Panc1 (cell line): ENCODE data around the gene UBE2Q1. TPM values are rescaled to one million over a fixed set of nuclear protein-coding genes. Genes with fewer than 3 reads are reported as not detected.

ENCODE experiments used
- ATAC-seq: fragments of 200-7000 bp; cut with Tn5 transposase; 2 replicates; pipeline ENCODE4 v1.9.1; 2020; ENCODE audit warnings: mild to moderate bottlenecking, moderate library complexity
- BruUV-seq: library from RNA; stranded (reverse); fragments of 400-500 nt; replicated peaks from 2 replicates; lab custom pipeline; 2021; lab: Mats Ljungman, UMichigan
- CTCF ChIA-PET: fragments of 300-600 bp; sonication (Branson Sonifier 250); formaldehyde crosslinking; loops from one replicate; lab custom pipeline; 2022; ENCODE audit warnings: antibody characterized with exemption; lab: Charles Lee
- POLR2A ChIA-PET: fragments of 300-600 bp; sonication (Branson Sonifier 250); formaldehyde crosslinking; loops from one replicate; lab custom pipeline; 2022; ENCODE audit warnings: antibody characterized with exemption; lab: Charles Lee
- DNase-seq: peaks from one replicate; pipeline ENCODE4 v3.0.0-alpha.2; 2010; ENCODE audit warnings: low read depth, low spot score
- H3K27ac ChIP-seq: 2 replicates; pipeline ENCODE4 v1.5.1; 2011; ENCODE audit warnings: mild to moderate bottlenecking, low read length, inconsistent platforms
- H3K27me3 ChIP-seq: fragments of 200-500 bp; sonication (Bioruptor generic); 2 replicates; pipeline ENCODE4 v1.6.0; 2014; ENCODE audit warnings: low read length, inconsistent platforms; ENCODE audit not compliant: control insufficient read depth, insufficient read depth
- H3K36me3 ChIP-seq: fragments of 200-500 bp; sonication (Bioruptor generic); 2 replicates; pipeline ENCODE4 v1.5.1; 2014; ENCODE audit warnings: inconsistent platforms, mild to moderate bottlenecking, low read length, moderate library complexity; ENCODE audit not compliant: control insufficient read depth, insufficient read depth
- H3K4me1 ChIP-seq: 2 replicates; pipeline ENCODE4 v1.5.1; 2011; ENCODE audit warnings: inconsistent platforms, mild to moderate bottlenecking, low read length, moderate library complexity; ENCODE audit not compliant: control insufficient read depth, insufficient read depth
- H3K4me3 ChIP-seq, 2 experiments: 2 replicates each; pipeline ENCODE4 v1.5.1; 2011 to 2012; ENCODE audit warnings: low read depth in 2 of 2, low read length in 2 of 2, mild to moderate bottlenecking in 2 of 2, inconsistent platforms in 1 of 2, moderate library complexity in 1 of 2
- H3K9me3 ChIP-seq: fragments of 200-500 bp; sonication (Bioruptor generic); 2 replicates; pipeline ENCODE4 v1.5.1; 2014; ENCODE audit warnings: low read depth, mild to moderate bottlenecking, inconsistent platforms, low read length, moderate library complexity; ENCODE audit not compliant: control insufficient read depth, insufficient read depth
- POLR2AphosphoS5 ChIP-seq: IDR thresholded peaks from 2 replicates; pipeline ENCODE4 v1.6.1; 2012; ENCODE audit warnings: mild to moderate bottlenecking, low read depth, low read length, moderate library complexity
- SIN3A ChIP-seq: IDR thresholded peaks from 2 replicates; pipeline ENCODE4 v1.6.1; 2012; ENCODE audit warnings: low read depth, mild to moderate bottlenecking, low read length, moderate library complexity, borderline replicate concordance; ENCODE audit not compliant: insufficient read depth
- TCF7L2 ChIP-seq: IDR thresholded peaks from 2 replicates; pipeline ENCODE4 v1.6.1; 2011; ENCODE audit warnings: mild to moderate bottlenecking, low read depth, low read length, inconsistent platforms
- in situ Hi-C: cut with HindIII; loops from 2 replicates; pipeline ENCODE4 v1.10.0; 2016; ENCODE audit warnings: low sequenced_read_pairs, low pct_unique_long_range_greater_than_20kb
- intact Hi-C: fragments of 100-400 bp; cut with micrococcal nuclease; formaldehyde crosslinking; loops from one replicate; pipeline ENCODE4 v1.10.0; 2022; ENCODE audit not compliant: unreplicated experiment
- total RNA-seq: library from RNA; stranded (reverse); gene quantifications from one replicate; pipeline ENCODE4 v1.2.1, GENCODE V29; 2021; ENCODE audit not compliant: unreplicated experiment
- TF ChIP-seq, protein P1 (sequence below), 2 experiments: IDR thresholded peaks; 2 replicates each; pipeline ENCODE4 v1.6.1; 2011 to 2012; ENCODE audit warnings: low read depth in 2 of 2, control low read depth in 1 of 2, low read length in 1 of 2, mild to moderate bottlenecking in 1 of 2, moderate library complexity in 1 of 2; ENCODE audit not compliant: insufficient read depth in 1 of 2
- TF ChIP-seq, protein P2 (sequence below): fragments of 450-650 bp; IDR thresholded peaks from 2 replicates; pipeline ENCODE4 v1.5.1; 2017; ENCODE audit warnings: mild to moderate bottlenecking

The UBE2Q1 gene
- total RNA-seq, 1 experiment from 2014 or later = 96.0 TPM

DNA sequence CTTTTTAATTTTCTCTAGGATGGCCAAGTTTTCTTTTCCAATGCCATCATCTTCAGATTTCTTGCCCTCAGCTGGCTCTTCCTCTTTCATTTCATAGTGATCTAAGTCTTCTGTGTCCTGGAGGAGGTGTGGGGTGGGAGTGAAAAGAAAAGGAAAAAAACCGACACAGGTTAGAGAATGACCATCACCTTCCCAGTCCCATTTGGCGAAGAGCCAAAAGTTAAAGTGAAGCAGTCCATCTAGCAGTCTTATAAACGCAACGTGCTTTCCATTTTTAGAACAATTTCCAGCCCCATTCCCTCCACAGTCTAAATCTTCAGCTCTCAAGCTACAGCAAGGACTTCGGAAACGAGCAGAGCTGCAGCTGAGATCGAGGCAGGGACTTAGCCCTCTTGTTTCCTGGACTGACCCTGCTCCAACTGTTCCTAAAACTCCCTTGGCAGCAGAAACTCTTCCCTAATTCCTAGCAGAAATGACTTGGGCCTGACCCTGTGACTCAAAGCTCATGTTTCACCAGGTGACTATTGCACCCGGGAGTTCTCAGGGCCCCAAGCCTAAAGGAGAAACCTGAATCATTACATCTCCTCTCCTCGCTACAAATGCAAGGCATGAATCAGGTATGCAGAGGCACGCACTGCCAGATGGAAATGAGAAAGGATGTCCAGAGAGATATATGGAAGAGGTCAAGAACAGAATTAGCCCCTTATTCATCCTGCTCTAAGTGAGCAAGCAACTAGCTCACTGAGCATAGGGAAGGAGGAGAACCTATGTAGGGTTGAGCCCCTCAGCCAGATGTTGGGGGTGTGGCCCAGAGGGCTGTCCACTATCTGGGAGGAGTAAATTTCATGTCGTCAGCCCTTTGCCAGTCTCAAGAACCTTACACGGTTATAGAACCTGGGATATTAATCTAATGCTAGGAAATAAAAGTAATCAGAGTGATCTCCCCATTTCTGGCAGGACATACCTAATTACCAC is 5.1 kb downstream of the UBE2Q1 start:
- intact Hi-C loops (no loop called here), in situ Hi-C loops (no loop called here)
- TF ChIP-seq, protein P1, sequence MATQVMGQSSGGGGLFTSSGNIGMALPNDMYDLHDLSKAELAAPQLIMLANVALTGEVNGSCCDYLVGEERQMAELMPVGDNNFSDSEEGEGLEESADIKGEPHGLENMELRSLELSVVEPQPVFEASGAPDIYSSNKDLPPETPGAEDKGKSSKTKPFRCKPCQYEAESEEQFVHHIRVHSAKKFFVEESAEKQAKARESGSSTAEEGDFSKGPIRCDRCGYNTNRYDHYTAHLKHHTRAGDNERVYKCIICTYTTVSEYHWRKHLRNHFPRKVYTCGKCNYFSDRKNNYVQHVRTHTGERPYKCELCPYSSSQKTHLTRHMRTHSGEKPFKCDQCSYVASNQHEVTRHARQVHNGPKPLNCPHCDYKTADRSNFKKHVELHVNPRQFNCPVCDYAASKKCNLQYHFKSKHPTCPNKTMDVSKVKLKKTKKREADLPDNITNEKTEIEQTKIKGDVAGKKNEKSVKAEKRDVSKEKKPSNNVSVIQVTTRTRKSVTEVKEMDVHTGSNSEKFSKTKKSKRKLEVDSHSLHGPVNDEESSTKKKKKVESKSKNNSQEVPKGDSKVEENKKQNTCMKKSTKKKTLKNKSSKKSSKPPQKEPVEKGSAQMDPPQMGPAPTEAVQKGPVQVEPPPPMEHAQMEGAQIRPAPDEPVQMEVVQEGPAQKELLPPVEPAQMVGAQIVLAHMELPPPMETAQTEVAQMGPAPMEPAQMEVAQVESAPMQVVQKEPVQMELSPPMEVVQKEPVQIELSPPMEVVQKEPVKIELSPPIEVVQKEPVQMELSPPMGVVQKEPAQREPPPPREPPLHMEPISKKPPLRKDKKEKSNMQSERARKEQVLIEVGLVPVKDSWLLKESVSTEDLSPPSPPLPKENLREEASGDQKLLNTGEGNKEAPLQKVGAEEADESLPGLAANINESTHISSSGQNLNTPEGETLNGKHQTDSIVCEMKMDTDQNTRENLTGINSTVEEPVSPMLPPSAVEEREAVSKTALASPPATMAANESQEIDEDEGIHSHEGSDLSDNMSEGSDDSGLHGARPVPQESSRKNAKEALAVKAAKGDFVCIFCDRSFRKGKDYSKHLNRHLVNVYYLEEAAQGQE (IDR thresholded peaks at IDR 0.05; ENCODE audit: insufficient read depth in 1 of 2, low read depth in 2 of 2, low read length in 1 of 2) = no peak
- TF ChIP-seq SIN3A (no peak), TCF7L2 (no peak), POLR2AphosphoS5 (no peak)
- TF ChIP-seq, protein P2, sequence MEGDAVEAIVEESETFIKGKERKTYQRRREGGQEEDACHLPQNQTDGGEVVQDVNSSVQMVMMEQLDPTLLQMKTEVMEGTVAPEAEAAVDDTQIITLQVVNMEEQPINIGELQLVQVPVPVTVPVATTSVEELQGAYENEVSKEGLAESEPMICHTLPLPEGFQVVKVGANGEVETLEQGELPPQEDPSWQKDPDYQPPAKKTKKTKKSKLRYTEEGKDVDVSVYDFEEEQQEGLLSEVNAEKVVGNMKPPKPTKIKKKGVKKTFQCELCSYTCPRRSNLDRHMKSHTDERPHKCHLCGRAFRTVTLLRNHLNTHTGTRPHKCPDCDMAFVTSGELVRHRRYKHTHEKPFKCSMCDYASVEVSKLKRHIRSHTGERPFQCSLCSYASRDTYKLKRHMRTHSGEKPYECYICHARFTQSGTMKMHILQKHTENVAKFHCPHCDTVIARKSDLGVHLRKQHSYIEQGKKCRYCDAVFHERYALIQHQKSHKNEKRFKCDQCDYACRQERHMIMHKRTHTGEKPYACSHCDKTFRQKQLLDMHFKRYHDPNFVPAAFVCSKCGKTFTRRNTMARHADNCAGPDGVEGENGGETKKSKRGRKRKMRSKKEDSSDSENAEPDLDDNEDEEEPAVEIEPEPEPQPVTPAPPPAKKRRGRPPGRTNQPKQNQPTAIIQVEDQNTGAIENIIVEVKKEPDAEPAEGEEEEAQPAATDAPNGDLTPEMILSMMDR = no peak
- DNase-seq (no peak), ATAC-seq (no peak)
- no peaks in the 10 kb centered on the region for H3K27me3 ChIP-seq
- peaks cover 35% of the 10 kb centered on the region for H3K36me3 ChIP-seq
- CTCF ChIA-PET = interaction anchor here (0.6 to 0.7 kb wide), 2 partner anchors 36 to 282 kb away, joined by 3 to 9 read pairs; no protein-coding TSS in a partner anchor
- H3K4me1 ChIP-seq = peaks cover 16% of the 10 kb centered on the region
- H3K4me3 ChIP-seq = no peak overlapping the region
- H3K9me3 ChIP-seq = no peaks in the 10 kb centered on the region
- POLR2A ChIA-PET = no interaction called here
- no peak overlapping the region for H3K27ac ChIP-seq
- no TSS peak for BruUV-seq

DNA sequence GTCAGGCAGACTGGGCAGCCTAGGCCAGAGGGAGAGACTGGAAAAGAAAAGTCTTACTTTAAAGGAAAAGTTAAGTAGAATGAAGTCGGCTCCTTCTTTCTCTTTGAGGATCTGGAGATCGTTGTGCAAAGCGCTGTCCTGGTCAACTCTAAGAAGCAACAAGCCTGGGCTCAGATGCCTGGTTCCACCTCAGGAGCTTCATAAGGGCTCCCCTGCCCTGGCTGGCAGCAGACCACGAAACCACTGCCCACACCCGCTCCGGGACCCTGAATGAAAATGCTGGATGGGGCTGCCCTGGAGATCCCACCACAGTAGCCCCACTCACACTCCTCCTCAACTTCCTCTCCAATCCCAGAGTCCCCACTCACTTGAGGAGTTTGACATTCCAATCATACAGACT is 6.4 kb downstream of the UBE2Q1 start:
- Histone ChIP-seq H3K36me3 (peaks cover 35% of the 10 kb centered on the region), H3K27me3 (no peaks in the 10 kb centered on the region), H3K9me3 (no peaks in the 10 kb centered on the region), H3K4me3 (no peak overlapping the region), H3K4me1 (peaks cover 23% of the 10 kb centered on the region), H3K27ac (no peak overlapping the region)
- CTCF ChIA-PET = no interaction called here
- TF ChIP-seq TCF7L2 (no peak), POLR2AphosphoS5 (no peak), SIN3A (no peak)
- TF ChIP-seq, protein P2 = no peak
- TF ChIP-seq, protein P1 (IDR thresholded peaks at IDR 0.05; ENCODE audit: insufficient read depth in 1 of 2, low read depth in 2 of 2, low read length in 1 of 2) = no peak
- no peak for DNase-seq
- no peak for ATAC-seq
- no TSS peak for BruUV-seq
- POLR2A ChIA-PET = no interaction called here
- intact Hi-C loops = no loop called here
- in situ Hi-C loops = no loop called here
